ENCODE measurements around the gene CEP85L. TPM values are rescaled to one million over a fixed set of nuclear protein-coding genes. Genes with fewer than 3 reads are reported as not detected.
A peak's percentile ranks its signal among the peaks of the same experiment; 100 is the strongest.

CEP85L gene
- total RNA-seq, 1 donor from 2014 or later = 14.3 TPM

DNA sequence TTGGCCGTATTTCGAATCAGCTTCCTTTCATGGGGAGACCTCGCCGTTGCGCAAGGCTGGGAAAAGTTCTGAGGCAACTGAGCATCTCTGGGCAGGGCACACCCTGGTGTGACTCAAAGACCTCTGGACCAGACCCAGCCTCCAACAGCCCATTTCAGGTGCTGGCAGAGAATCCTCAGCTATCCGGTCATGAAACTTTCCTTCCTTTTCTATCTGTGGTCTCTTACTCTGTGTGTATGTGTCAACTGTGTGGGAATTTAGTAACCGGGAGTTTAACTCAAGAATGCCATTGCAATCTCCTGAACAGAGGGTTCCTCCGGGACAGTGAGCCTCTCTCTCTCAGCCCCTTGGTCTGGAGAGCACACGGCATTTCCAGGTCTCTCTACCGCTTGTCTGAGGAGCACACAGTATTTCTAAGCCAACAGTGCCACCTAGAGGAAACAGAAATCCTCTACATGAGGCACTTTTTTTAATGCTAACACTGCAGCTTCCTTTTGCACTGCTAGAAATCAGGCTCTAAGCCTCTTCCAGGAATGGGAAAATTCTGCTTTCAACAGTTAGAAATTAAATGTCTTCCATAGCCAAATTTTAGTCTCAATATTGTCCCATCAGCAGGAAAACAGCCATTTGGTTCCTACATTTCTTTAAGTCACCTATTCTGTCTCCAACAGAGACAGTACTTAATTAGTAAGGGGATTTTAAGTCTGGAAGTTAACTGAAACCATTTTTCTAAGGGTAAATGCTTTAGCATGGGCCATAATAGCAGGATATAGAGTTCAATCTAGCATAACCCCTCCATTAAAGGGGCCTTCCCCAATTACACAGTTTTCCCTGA, 70.6 kb downstream of the CEP85L start:
- peak; percentile 79 to 82 for DNase-seq (ENCODE audit: low read depth in 2 of 2)

DNA sequence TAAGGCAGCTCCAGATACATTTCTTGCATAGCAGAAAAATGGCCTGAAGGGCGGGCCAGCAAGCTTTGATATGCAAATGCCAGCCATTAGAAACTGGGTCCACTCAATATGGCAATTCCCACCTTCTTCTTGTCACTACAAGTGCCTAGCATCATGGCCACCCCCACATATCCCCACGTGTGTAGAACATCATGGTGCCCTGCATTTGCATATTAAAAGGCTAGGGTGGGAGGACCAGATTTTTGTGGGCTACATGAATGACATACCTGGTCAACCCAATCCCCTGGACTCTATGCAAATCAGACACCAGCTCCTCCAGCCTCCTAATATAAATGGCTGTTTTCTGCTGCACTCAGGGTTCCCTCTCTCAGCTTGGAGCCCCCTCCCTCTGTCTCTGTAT, 71.6 kb downstream of the CEP85L start:
- DNase-seq (ENCODE audit: low read depth in 2 of 2) = no peak

DNA sequence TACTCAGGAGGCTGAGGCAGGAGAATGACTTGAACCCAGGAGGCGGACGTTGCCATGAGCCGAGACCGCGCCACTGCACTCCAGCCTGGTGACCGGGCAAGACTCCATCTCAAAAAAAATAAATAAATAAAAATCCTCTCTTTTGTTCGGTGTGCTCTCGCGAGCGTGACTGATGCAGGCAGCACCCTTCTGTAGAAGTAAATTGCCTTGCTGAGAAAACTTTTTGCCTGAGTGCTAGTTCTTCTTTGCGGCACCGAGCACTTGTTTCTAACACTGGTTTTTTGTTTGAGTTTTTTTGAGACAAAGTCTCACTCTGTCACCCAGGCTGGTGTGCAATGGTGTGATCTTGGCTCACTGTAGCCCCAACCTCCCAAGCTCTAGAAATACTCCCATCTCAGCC, 72.8 kb downstream of the CEP85L start:
- DNase-seq (ENCODE audit: low read depth in 2 of 2) = no peak

DNA sequence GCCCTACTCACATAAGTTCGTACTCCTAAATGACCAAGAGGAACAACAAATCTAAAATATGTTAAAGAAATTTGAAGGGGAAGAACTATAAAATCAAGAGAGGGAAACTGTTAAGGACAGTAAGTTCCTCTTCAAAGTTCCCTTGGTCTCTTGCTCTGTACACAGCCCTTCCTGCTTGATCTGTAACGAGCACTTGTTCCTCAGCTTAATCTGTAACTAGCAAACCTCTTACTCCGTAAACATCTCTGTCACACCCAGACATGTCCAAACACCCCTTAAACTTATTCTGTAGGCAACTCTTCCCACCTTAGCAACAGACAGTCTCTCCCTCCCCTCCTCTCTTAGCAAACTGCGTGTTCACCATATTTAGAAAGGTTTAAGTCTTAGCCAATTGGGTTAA, 73.4 kb downstream of the CEP85L start:
- DNase-seq (ENCODE audit: low read depth in 2 of 2) = no peak

DNA sequence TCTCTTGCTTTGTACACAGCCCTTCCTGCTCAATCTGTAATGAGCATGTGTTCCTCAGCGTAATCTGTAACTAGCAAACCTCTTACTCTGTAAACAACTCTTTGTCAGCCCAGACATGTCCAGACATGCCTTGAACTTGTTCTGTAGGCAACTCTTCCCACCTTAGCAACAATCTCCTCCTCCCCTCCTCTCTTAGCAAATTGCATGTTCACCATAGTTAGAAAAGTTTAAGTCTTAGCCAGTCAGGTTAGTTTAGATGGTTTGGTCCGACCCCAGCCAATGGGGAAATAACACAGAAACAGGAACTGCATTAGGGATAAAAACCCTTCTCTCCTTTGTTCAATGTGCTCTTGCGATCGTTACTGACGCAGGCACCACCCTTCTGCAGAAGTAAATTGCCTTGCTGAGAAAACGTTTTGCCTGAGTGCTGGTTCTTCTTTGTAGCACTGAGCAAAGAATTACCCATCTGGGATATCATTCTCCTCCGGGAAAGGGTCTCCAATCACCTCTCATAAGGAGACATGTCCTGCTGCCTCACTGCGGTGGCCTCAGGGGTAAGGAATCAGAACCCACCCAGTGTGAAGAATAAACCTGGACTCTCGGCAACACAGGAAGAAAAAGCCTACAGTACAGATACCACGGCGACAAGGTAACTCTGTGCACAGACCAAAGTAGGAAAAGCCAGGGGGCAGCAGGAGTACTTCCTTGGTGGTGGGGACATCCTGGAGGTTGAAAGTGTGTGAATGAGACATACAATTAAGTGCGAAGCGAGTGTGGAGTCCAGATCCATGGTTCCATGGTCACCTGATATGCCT, 77.1 kb downstream of the CEP85L start:
- DNase-seq (ENCODE audit: low read depth in 2 of 2) = peak in 1 of 2 donors; percentile 19

DNA sequence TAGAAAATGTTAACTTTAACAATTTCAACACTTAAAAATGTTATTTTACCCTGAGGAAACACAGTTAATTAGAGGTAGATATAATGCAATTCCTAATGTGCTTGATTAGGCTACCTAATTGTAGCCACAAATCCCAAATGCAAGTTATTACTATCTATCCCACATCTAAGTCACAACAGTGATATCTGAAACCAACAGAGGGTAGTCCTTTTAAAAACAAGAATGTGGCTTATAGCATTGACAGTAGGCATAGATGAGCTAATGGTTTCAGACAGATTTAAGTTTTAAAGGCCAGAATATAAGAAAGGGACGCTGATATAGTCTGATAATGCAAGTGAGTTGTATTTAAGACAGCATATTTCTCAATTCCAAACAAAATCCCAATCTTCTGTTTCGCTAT, 80.3 kb downstream of the CEP85L start:
- DNase-seq (ENCODE audit: low read depth in 2 of 2) = no peak

DNA sequence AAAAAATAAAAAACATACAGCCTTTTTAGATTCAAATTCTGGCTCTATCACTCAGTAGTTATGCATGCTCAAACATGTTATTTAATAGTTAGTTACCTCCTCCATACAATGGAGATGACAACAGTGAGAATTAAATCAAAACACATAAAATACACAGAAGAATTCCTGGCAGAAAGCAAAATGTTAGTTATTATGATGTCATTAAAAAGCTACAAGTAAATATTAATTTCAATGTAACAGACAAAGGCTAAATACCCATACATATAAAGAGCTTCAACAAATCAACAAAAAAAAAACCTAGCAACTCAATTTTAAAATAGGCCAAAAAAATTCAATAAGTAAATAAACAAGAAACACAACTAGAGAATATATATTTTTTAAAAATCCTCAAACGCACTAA, 81.9 kb downstream of the CEP85L start:
- no peak for DNase-seq (ENCODE audit: low read depth in 2 of 2)

DNA sequence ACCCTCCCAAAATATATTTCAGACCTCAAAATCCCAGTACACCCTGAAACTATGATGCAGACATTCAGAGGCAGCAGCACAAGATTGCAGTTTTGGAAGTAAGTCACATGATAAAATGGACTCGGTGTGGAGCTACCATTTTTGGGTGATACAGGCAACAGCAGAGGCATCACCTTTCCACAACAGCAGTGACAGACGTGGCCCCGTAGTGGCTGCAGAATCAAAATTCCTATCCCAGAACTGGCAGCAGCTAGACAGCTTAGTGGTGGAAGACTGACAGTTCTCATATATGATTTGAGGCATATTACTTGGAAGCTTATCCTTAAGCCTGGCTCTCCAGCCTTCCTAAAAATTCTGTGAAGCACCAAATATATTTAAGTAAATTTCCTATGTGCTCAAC, 83.4 kb downstream of the CEP85L start:
- DNase-seq (ENCODE audit: low read depth in 2 of 2) = no peak

DNA sequence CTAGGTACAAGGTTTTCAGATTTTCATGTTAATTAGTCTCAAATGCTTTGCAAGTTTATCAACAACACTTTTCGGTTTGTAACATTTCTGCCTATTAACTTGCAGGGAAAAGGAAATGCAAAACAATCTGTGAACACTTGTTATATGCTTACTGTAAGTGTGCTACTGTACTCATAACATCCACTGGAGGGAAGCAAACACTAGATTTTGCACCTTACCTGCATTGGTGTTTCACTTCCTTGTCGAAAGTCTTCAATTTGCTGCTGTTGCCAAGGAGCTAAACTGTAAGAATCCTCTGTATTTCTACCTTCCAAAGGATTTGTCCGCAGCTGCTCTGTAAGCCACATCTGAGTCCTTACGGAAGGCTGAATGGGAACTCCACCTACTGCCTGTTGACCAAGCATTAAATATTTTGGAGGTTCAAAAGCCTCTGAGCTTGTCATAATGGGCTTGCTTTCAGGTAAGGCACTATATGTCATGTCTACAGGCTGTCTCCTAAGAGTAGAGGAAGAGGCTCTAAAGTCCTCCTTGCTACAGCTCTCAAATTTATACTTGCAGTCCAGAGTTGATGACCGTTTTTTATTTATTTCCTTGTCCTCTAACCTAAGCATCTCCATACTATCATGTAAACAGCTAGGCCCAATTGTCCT, 86.0 kb downstream of the CEP85L start:
- peak in 1 of 2 donors; percentile 41 for DNase-seq (ENCODE audit: low read depth in 2 of 2)

DNA sequence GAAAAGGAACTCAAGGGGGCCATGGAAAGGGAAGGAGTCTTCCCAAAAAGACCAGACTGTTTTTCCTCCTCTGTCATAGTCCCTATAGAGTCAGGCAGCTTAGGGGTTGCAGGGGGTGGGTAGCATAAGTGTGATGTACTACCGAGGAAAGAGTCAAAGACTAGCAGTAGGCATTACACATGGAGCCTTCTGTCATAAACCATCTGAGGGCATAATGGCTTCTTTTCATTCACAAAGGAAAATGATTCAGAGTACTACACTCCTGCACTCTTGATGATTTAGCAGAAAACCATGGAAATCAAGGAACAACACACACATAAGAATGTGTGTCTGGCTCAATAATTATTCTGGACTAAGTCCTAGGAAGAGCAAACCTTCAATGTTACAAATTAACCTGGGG, 88.4 kb downstream of the CEP85L start:
- DNase-seq (ENCODE audit: low read depth in 2 of 2) = peak in 1 of 2 donors; percentile 32

DNA sequence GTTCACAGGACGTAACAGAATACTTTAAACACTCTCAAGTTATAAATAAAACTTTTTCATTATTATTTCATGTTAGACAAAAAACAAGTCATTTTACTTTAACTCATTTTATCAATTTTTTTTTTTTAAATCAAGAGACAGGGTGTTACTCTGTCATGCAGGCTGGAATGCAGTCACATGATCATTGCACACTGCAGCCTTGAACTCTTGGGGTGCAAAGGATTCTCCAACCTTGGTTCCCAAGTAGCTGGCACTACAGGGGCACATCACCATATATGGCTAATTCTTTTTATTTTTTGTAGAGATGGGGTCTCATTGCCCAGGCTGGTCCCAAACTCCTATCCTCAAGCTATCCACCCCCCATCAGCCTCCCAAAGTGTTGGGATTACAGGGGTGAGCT, 89.1 kb downstream of the CEP85L start:
- DNase-seq (ENCODE audit: low read depth in 2 of 2) = no peak

DNA sequence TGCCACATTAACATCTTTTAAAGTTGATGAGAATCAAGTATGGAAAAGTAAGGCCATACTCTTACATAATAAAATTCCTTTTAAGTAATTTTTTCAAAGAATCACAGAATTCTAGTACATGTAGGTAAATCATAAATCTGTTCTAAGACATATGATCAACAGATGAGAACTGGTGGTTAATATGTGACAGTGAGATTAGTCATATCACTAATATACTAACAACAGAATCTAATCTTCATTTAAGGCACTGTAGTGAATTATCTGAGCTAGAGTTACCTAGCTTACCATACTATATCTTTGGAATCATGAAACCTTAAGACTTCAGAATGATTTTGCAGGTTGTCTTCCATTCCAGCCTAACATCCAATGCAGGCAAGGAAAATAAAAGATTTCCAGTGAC, 91.7 kb downstream of the CEP85L start:
- no peak for DNase-seq (ENCODE audit: low read depth in 2 of 2)

DNA sequence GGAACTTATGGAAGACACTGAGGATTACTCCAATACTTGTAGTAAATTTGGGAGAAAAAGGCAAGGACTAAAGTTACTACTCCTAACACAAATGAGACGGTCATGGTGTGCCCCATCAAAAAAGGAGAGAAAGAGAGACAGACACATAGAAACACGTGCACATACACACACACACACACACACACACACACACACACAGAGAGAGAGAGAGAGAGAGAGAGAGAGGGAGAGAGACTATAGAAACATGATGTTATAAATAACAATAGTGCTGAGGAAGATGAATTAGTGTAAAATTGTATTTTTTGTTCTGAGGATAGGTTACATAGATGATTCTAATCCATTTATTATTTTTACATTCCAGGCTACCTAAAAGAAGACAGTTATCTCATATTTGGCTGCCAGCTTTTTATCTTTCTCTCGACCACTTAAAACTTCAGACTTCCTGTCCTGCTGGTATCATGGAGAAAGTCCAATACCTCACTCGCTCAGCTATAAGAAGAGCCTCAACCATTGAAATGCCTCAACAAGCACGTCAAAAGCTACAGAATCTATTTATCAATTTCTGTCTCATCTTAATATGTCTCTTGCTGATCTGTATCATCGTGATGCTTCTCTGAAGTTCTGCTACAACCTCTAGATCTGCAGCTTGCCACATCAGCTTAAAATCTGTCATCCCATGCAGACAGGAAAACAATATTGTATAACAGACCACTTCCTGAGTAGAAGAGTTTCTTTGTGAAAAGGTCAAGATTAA, 92.8 kb downstream of the CEP85L start:
- DNase-seq (ENCODE audit: low read depth in 2 of 2) = peak in 1 of 2 donors; percentile 71

DNA sequence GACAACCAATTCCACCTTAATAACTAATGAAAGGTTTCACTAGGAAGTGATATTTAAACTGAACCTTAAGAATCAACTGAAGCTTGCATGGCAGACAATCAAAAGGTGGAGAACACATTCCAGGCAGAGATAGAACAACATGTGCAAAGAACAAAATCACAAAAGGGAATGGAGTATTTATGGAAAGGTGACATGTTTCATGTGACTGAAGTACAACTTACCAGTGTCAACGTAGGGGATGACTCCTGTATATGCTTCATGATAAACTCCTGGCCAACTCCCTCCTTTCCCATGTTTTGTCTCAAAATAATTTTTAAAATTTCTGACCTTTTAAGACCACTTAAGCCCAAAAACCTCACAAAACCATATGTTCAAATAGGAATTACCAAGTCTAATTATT, 96.7 kb downstream of the CEP85L start:
- DNase-seq (ENCODE audit: low read depth in 2 of 2) = no peak

DNA sequence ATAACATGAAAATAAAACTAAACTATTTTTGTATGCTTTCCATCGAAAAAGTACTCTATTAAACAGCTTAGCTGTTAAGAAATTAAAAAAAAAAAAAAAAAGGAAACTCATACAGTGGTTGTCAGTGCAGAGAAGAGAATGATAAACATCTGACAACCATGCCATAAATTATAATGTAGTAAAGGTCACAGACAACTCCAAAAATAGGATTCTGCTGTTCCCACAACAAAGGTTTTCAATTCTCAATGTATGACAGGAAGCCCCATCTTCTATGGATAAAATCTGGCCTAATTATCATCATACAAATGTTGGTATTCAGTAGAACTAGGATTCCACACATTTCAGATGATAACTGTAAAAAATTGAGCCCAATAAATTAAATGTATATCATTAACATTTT, 98.3 kb downstream of the CEP85L start:
- DNase-seq (ENCODE audit: low read depth in 2 of 2) = peak in 1 of 2 donors; percentile 23

DNA sequence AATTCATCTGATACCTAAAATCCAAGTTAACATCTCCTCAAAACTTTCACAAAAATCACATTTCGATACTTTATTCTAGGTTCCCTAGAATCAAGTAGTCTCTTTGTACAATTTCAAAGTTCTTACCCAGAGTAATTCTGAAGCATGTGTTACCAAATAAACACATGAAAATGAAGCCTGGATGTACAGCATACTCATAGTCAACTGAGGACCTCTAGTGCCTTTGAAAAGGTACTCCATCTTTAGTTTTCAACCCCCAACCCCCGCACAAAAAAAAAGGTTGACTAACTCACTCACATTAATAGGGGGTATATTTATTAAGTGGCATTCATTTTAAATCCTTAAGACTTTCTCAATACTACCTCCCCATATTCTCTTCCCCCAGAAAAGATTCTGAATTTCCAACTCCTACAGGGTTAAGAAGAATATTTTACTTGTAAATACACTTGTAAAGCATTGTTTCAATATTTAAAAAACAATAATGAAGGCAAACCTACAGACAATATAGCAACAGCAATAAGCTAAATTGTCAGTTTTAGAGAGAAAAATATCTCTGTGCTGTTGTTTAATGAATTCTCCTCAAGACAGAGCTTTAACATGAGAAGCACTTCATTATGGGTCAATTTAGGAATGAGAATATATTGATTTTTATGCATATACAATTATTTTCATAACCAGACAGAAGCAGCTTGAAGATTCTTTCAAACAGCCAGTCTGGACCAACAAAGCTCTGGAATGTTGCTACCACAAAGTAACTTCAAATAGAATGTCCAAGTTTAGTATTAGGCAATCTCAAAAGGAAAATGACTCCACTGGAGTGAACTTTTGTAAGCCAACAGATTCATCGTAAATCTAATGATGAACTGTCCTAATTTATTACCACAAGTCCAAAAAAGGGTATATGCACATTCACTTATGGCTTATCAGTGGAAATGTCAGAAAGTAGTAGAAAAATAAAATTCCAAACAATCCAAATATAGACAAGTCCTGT, 100.0 kb downstream of the CEP85L start:
- DNase-seq (ENCODE audit: low read depth in 2 of 2) = peak; percentile 70 to 80

DNA sequence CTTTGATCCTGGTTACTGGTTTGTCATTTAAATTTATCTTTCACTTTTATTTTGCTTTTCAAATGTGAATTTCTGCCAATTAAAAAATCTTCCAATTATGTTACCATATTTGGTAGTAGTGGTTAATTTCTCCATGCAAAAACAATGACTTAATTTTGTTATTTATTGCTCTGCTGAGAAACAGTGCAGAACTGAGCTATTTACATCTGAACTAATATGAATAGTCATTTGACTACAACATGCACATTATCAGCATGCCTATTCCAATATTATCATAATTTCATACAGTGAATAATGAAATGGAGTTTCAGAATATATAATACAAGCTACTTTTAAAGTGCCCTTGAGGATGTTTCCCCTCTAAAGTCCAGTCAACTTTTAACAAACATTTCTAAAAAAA, 102.8 kb downstream of the CEP85L start:
- DNase-seq (ENCODE audit: low read depth in 2 of 2) = no peak

DNA sequence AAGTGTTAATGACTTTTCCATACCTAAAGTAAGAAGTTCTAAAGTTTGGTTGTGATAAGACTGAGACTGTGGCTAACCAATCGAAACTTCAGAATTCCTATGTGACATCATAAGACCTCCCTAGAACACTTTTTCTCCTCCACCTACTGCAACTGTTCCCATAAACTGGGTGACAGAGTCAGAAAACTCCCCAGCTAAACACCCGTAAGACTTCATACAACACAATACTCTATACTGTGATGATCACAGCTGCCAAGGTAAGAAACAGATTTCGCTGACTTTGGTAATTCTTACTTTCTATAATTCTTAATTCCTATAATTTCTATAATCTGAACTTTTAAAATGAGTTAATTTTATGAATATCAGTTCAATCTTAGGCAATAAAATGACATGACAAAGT, 103.3 kb downstream of the CEP85L start, which contains the start of gene PLN:
PLN (plus strand) TSS at position 161 of the 400 bp plus-strand sequence. CDS start 10,626 bp downstream, outside the sequence.
- DNase-seq (ENCODE audit: low read depth in 2 of 2) = no peak

DNA sequence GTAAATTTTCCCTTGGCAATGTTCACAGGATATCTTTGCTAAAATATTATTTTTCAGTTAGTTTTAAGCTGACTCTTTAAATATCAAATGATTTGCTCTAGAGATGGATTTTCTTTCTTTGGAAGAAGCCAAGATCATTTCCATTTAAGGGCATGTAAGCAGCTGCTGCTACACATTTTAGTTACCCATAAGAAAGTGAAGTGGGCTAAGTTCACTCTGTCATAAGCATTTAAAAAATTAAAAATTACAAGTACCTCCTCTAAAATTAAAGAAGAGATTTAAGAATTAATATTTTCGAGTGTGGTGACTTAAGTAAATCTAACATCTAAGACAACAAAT, 104.5 kb downstream of the CEP85L start:
- DNase-seq (ENCODE audit: low read depth in 2 of 2) = no peak

DNA sequence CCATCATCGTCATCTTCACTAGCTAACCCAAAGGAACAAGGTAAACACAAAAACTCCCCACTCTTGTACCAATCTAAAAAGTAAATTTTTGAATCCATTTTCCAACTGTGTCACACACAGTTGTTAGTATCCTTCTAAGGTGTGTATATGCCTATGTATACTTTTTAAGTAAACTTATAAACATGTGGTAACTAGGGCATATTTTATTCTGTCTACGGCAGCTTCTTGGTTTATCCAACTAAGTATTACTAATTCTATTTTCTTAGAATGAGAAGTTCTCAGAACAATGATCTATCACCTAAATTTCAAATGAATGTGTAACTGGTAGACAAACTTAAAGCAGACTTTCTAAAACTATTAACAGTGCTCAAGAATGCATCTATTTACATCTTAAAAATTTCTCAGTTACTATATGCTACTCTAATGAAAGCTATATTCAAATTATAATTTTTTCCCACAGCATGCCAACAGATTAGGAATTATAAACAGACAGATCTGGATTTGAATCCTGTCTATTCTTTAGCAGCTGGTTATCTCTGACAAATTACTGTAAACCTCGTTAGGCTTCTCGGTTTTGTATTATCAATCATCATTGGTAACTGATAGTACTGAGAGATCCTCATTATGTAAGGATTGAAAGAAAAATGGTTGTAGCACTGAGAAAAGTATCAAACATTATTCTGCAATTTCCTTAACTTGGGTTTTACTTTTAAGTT, 105.1 kb downstream of the CEP85L start:
- no peak for DNase-seq (ENCODE audit: low read depth in 2 of 2)
